ENCODE measurements around the gene WT1.

WT1 gene

GRCh38 chr11:32340181-32340580, 95.2 kb downstream of the WT1 start:
- TF ChIP-seq CTCF (IDR thresholded peaks at IDR 0.05; ENCODE audit: extremely low read depth, insufficient read depth, missing control alignments) = no peak
- in situ Hi-C loops (cut with MboI; ENCODE audit: low pct_unique_long_range_greater_than_20kb, low sequenced_read_pairs, unreplicated experiment) = no loop called here
- no peak for DNase-seq (ENCODE audit: low spot score)
